ENCODE data around the gene GAREM1. TPM values are rescaled to one million over a fixed set of nuclear protein-coding genes. Genes with fewer than 3 reads are reported as not detected.
A peak's percentile ranks its signal among the peaks of the same experiment; 100 is the strongest.

GAREM1 gene
- total and polyA plus RNA-seq, 4 donors: 3.0 to 13.7 (median 8.5) TPM

- Histone ChIP-seq H3K27me3 (ENCODE audit: control insufficient read depth in 3 of 3, insufficient read depth in 3 of 3, low read length in 2 of 3) (peaks cover 0 to 14% (median 0%) of the 10 kb centered on the region in 3 donors), H3K27ac (ENCODE audit: low read depth in 1 of 2, low read length in 1 of 2) (peak overlapping the region; percentile 74 to 75), H3K9me3 (ENCODE audit: control insufficient read depth in 4 of 4, insufficient read depth in 3 of 4, low read length in 3 of 4) (no peaks in the 10 kb centered on the region), H3K4me1 (ENCODE audit: control insufficient read depth in 5 of 5, insufficient read depth in 5 of 5, low read length in 5 of 5) (peaks cover 0 to 16% (median 2%) of the 10 kb centered on the region in 5 donors), H3K4me3 (peak overlapping the region; percentile 59), H3K9ac (ENCODE audit: insufficient read depth in 1 of 2, low read length in 2 of 2) (no peak overlapping the region), H3K36me3 (ENCODE audit: control insufficient read depth in 4 of 4, insufficient read depth in 4 of 4, low read length in 4 of 4) (no peaks in the 10 kb centered on the region)
- no peak for TF ChIP-seq CTCF (IDR thresholded peaks at IDR 0.05; ENCODE audit: control extremely low read depth, extremely low read depth)
- 0 to 1% methylated on average over 19 to 47 of the region's 47 CpGs for WGBS, 2 donors
- DNase-seq: no peak
- ATAC-seq (ENCODE audit: insufficient read depth, low FRiP score): no peak
These were observed 295 bp downstream of the GAREM1 start for GRCh38 chr18:32470460-32470713.

DNA sequence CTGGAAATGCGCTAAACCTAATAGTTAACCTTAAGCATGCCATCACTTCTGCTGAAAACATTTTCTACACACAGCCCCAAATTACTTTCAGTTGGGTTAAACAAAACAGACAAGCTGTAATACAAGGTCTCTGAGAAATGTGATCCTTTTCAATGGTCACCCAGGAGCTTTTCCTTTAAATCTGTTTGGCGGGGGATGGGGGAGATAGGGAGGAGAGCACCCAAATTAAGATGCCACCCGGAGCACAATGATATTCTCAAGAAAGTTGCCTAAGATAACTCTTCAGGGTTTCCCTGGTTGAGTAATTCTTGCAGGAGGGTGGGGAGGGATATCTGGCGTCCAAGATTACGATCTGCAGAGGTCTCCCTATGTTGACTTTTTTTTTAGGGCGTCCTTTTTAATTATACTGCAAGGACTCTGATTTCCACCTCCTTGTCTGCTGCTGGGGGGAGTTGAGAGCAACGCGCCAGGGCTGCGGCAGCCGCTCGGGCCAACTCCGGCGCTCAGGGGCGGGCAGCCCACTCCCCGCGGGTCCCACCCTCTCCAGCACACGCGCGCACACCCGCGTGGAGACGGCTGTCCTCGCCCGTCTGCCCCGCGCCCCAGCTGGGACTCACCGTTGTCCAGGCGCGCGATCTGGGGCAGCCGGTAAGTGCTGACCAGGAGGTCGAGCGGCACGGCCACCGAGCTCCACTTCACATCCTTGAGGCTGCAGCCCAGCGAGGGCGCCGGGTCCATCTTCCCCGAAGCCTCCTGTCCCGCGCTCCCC is 807 bp downstream of the GAREM1 start:
- H3K27me3 ChIP-seq (ENCODE audit: control insufficient read depth in 3 of 3, insufficient read depth in 3 of 3, low read length in 2 of 3): peaks cover 0 to 14% (median 0%) of the 10 kb centered on the region in 3 donors
- peak overlapping the region; percentile 59 for H3K4me3 ChIP-seq
- H3K27ac ChIP-seq (ENCODE audit: low read depth in 1 of 2, low read length in 1 of 2): peak overlapping the region; percentile 15 to 75
- DNase-seq (peak; percentile 55 to 59 (median 56)), ATAC-seq (ENCODE audit: insufficient read depth, low FRiP score) (no peak)
- no peaks in the 10 kb centered on the region for H3K36me3 ChIP-seq (ENCODE audit: control insufficient read depth in 4 of 4, insufficient read depth in 4 of 4, low read length in 4 of 4)
- WGBS, 2 donors: 1 to 3% methylated on average over 35 to 41 of the region's 41 CpGs
- peak overlapping the region; percentile 31 to 80 for H3K9ac ChIP-seq (ENCODE audit: insufficient read depth in 1 of 2, low read length in 2 of 2)
- no peak for TF ChIP-seq CTCF (IDR thresholded peaks at IDR 0.05; ENCODE audit: control extremely low read depth, extremely low read depth)
- H3K4me1 ChIP-seq (ENCODE audit: control insufficient read depth in 5 of 5, insufficient read depth in 5 of 5, low read length in 5 of 5): peaks cover 0 to 16% (median 2%) of the 10 kb centered on the region in 5 donors
- H3K9me3 ChIP-seq (ENCODE audit: control insufficient read depth in 4 of 4, insufficient read depth in 3 of 4, low read length in 3 of 4): no peaks in the 10 kb centered on the region

- DNase-seq (peak; percentile 37 to 56 (median 55)), ATAC-seq (ENCODE audit: insufficient read depth, low FRiP score) (no peak)
- H3K27me3 ChIP-seq (ENCODE audit: control insufficient read depth in 3 of 3, insufficient read depth in 3 of 3, low read length in 2 of 3): peaks cover 0 to 14% (median 0%) of the 10 kb centered on the region in 3 donors
- peak overlapping the region; percentile 29 for H3K4me3 ChIP-seq
- WGBS, 2 donors: 22 to 32% methylated on average over 8 of the region's 8 CpGs
- peaks cover 0 to 16% (median 8%) of the 10 kb centered on the region in 5 donors for H3K4me1 ChIP-seq (ENCODE audit: control insufficient read depth in 5 of 5, insufficient read depth in 5 of 5, low read length in 5 of 5)
- H3K27ac ChIP-seq (ENCODE audit: low read depth in 1 of 2, low read length in 1 of 2): peak overlapping the region in 1 of 2 donors; percentile 75
- peak overlapping the region; percentile 31 to 80 for H3K9ac ChIP-seq (ENCODE audit: insufficient read depth in 1 of 2, low read length in 2 of 2)
- H3K9me3 ChIP-seq (ENCODE audit: control insufficient read depth in 4 of 4, insufficient read depth in 3 of 4, low read length in 3 of 4): no peaks in the 10 kb centered on the region
- no peaks in the 10 kb centered on the region for H3K36me3 ChIP-seq (ENCODE audit: control insufficient read depth in 4 of 4, insufficient read depth in 4 of 4, low read length in 4 of 4)
- no peak for TF ChIP-seq CTCF (IDR thresholded peaks at IDR 0.05; ENCODE audit: control extremely low read depth, extremely low read depth)
These were observed 1.5 kb downstream of the GAREM1 start for GRCh38 chr18:32469190-32469651.

Data from lung (tissue), 12 donors.